HEK293 (cell line): ENCODE data around the gene TMEM238L.

ENCODE experiments used
- EGR2 ChIP-seq: fragments of 450-650 bp; formaldehyde crosslinking; IDR thresholded peaks from 2 replicates; pipeline ENCODE4 v1.5.1; 2016; ENCODE audit warnings: low read depth, missing biosample characterization, missing genetic modification characterization
- GLIS1 ChIP-seq: fragments of 450-650 bp; formaldehyde crosslinking; IDR thresholded peaks from 2 replicates; pipeline ENCODE4 v1.5.1; 2016; ENCODE audit warnings: missing biosample characterization, missing genetic modification characterization
- HOXC10 ChIP-seq: sonication (generic); formaldehyde crosslinking; IDR thresholded peaks from 2 replicates; pipeline ENCODE4 v1.8.1; 2023; ENCODE audit warnings: mild to moderate bottlenecking, missing genetic modification reagents
- HOXD13 ChIP-seq: sonication (generic); formaldehyde crosslinking; IDR thresholded peaks from 2 replicates; pipeline ENCODE4 v1.8.0; 2022; ENCODE audit warnings: missing genetic modification reagents, borderline replicate concordance
- PRDM4 ChIP-seq: fragments of 450-650 bp; formaldehyde crosslinking; IDR thresholded peaks from 2 replicates; pipeline ENCODE4 v1.5.1; 2017; ENCODE audit warnings: missing biosample characterization, missing genetic modification characterization
- ZBTB20 ChIP-seq: fragments of 450-650 bp; formaldehyde crosslinking; IDR thresholded peaks from 2 replicates; pipeline ENCODE4 v1.5.1; 2016; ENCODE audit warnings: missing biosample characterization, missing genetic modification characterization
- ZNF157 ChIP-seq: fragments of 450-650 bp; formaldehyde crosslinking; IDR thresholded peaks from 2 replicates; pipeline ENCODE4 v1.5.1; 2016; ENCODE audit warnings: missing biosample characterization, missing genetic modification characterization
- ZNF184 ChIP-seq: fragments of 450-650 bp; IDR thresholded peaks from 2 replicates; pipeline ENCODE4 v1.5.1; 2018; ENCODE audit warnings: missing biosample characterization, mild to moderate bottlenecking, missing genetic modification characterization
- ZNF335 ChIP-seq: fragments of 450-650 bp; formaldehyde crosslinking; conservative IDR thresholded peaks from 2 replicates; pipeline ENCODE4 v1.5.1; 2016; ENCODE audit warnings: missing biosample characterization, missing genetic modification characterization
- ZNF521 ChIP-seq: fragments of 450-650 bp; formaldehyde crosslinking; IDR thresholded peaks from 2 replicates; pipeline ENCODE4 v1.5.1; 2017; ENCODE audit warnings: missing biosample characterization, mild to moderate bottlenecking, missing genetic modification characterization
- ZNF530 ChIP-seq: fragments of 450-650 bp; formaldehyde crosslinking; IDR thresholded peaks from 2 replicates; pipeline ENCODE4 v1.5.1; 2016; ENCODE audit warnings: low read depth, missing biosample characterization, missing genetic modification characterization
- ZNF548 ChIP-seq: fragments of 450-650 bp; formaldehyde crosslinking; IDR thresholded peaks from 2 replicates; pipeline ENCODE4 v1.5.1; 2016; ENCODE audit warnings: missing biosample characterization, missing genetic modification characterization
- ZNF549 ChIP-seq: fragments of 450-650 bp; IDR thresholded peaks from 2 replicates; pipeline ENCODE4 v1.5.1; 2018; ENCODE audit warnings: missing biosample characterization, missing genetic modification characterization, mild to moderate bottlenecking, inconsistent platforms, moderate library complexity
- ZNF585B ChIP-seq: fragments of 450-650 bp; formaldehyde crosslinking; IDR thresholded peaks from 2 replicates; pipeline ENCODE4 v1.5.1; 2016; ENCODE audit warnings: missing biosample characterization, missing genetic modification characterization
- ZNF600 ChIP-seq: fragments of 450-650 bp; formaldehyde crosslinking; IDR thresholded peaks from 2 replicates; pipeline ENCODE4 v1.5.1; 2016; ENCODE audit warnings: missing biosample characterization, missing genetic modification characterization
- ZNF777 ChIP-seq: fragments of 450-650 bp; formaldehyde crosslinking; IDR thresholded peaks from 2 replicates; pipeline ENCODE4 v1.5.1; 2017; ENCODE audit warnings: missing biosample characterization, missing genetic modification characterization, borderline replicate concordance
- TF ChIP-seq, protein P1 (sequence below): fragments of 450-650 bp; formaldehyde crosslinking; IDR thresholded peaks from 2 replicates; pipeline ENCODE4 v1.5.1; 2016; ENCODE audit warnings: missing biosample characterization, missing genetic modification characterization
- TF ChIP-seq, protein P2 (sequence below): fragments of 450-650 bp; formaldehyde crosslinking; IDR thresholded peaks from 2 replicates; pipeline ENCODE4 v1.5.1; 2016; ENCODE audit warnings: missing biosample characterization, missing genetic modification characterization
- TF ChIP-seq, protein P3 (sequence below): fragments of 450-650 bp; formaldehyde crosslinking; IDR thresholded peaks from 2 replicates; pipeline ENCODE4 v1.5.1; 2016; ENCODE audit warnings: missing biosample characterization, missing genetic modification characterization
- TF ChIP-seq, protein P4 (sequence below): fragments of 450-650 bp; formaldehyde crosslinking; conservative IDR thresholded peaks from 2 replicates; pipeline ENCODE4 v1.5.1; 2016; ENCODE audit warnings: low read depth, missing biosample characterization, missing genetic modification characterization
- TF ChIP-seq, protein P5 (sequence below): fragments of 450-650 bp; formaldehyde crosslinking; IDR thresholded peaks from 2 replicates; pipeline ENCODE4 v1.5.1; 2016; ENCODE audit warnings: missing biosample characterization, missing genetic modification characterization
- TF ChIP-seq, protein P6 (sequence below): fragments of 450-650 bp; formaldehyde crosslinking; optimal IDR thresholded peaks from 2 replicates; pipeline ENCODE3; 2016; ENCODE audit warnings: missing biosample characterization, mild to moderate bottlenecking, missing genetic modification characterization

TMEM238L gene

GRCh38 chr17:10844621-10845387, 40.9 kb upstream of the TMEM238L start (continued):
- TF ChIP-seq ZNF335 (tag by site-specific recombination) (peak; percentile 31; the same call in 1 of the 2 replicates), EGR2 (tag by site-specific recombination) (peak; percentile 84), ZNF521 (tag by site-specific recombination) (no peak), ZNF157 (tag by site-specific recombination) (no peak), HOXC10 (CRISPR knock-in tag) (no peak), GLIS1 (peak; percentile 64), ZNF530 (no peak), ZNF548 (tag by site-specific recombination) (no peak), ZNF777 (tag by site-specific recombination) (peak; percentile 51; the same call in 1 of the 2 replicates), ZNF184 (tag by site-specific recombination) (no peak), ZNF549 (tag by site-specific recombination) (no peak), ZBTB20 (tag by site-specific recombination) (no peak), ZNF600 (tag by site-specific recombination) (0 out of 2 replicates have a peak, but pooled peaks have one; percentile 38), HOXD13 (CRISPR knock-in tag) (no peak), PRDM4 (tag by site-specific recombination) (no peak), ZNF585B (tag by site-specific recombination) (no peak)
- TF ChIP-seq, protein P1, sequence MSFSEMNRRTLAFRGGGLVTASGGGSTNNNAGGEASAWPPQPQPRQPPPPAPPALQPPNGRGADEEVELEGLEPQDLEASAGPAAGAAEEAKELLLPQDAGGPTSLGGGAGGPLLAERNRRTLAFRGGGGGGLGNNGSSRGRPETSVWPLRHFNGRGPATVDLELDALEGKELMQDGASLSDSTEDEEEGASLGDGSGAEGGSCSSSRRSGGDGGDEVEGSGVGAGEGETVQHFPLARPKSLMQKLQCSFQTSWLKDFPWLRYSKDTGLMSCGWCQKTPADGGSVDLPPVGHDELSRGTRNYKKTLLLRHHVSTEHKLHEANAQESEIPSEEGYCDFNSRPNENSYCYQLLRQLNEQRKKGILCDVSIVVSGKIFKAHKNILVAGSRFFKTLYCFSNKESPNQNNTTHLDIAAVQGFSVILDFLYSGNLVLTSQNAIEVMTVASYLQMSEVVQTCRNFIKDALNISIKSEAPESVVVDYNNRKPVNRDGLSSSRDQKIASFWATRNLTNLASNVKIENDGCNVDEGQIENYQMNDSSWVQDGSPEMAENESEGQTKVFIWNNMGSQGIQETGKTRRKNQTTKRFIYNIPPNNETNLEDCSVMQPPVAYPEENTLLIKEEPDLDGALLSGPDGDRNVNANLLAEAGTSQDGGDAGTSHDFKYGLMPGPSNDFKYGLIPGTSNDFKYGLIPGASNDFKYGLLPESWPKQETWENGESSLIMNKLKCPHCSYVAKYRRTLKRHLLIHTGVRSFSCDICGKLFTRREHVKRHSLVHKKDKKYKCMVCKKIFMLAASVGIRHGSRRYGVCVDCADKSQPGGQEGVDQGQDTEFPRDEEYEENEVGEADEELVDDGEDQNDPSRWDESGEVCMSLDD (tag by site-specific recombination) = 0 out of 2 replicates have a peak, but pooled peaks have one; percentile 22
- TF ChIP-seq, protein P2, sequence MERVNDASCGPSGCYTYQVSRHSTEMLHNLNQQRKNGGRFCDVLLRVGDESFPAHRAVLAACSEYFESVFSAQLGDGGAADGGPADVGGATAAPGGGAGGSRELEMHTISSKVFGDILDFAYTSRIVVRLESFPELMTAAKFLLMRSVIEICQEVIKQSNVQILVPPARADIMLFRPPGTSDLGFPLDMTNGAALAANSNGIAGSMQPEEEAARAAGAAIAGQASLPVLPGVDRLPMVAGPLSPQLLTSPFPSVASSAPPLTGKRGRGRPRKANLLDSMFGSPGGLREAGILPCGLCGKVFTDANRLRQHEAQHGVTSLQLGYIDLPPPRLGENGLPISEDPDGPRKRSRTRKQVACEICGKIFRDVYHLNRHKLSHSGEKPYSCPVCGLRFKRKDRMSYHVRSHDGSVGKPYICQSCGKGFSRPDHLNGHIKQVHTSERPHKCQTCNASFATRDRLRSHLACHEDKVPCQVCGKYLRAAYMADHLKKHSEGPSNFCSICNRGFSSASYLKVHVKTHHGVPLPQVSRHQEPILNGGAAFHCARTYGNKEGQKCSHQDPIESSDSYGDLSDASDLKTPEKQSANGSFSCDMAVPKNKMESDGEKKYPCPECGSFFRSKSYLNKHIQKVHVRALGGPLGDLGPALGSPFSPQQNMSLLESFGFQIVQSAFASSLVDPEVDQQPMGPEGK (tag by site-specific recombination) = peak; percentile 86
- TF ChIP-seq, protein P3, sequence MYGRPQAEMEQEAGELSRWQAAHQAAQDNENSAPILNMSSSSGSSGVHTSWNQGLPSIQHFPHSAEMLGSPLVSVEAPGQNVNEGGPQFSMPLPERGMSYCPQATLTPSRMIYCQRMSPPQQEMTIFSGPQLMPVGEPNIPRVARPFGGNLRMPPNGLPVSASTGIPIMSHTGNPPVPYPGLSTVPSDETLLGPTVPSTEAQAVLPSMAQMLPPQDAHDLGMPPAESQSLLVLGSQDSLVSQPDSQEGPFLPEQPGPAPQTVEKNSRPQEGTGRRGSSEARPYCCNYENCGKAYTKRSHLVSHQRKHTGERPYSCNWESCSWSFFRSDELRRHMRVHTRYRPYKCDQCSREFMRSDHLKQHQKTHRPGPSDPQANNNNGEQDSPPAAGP (tag by site-specific recombination) = peak; percentile 50; the same call in 1 of the 2 replicates
- TF ChIP-seq, protein P4, sequence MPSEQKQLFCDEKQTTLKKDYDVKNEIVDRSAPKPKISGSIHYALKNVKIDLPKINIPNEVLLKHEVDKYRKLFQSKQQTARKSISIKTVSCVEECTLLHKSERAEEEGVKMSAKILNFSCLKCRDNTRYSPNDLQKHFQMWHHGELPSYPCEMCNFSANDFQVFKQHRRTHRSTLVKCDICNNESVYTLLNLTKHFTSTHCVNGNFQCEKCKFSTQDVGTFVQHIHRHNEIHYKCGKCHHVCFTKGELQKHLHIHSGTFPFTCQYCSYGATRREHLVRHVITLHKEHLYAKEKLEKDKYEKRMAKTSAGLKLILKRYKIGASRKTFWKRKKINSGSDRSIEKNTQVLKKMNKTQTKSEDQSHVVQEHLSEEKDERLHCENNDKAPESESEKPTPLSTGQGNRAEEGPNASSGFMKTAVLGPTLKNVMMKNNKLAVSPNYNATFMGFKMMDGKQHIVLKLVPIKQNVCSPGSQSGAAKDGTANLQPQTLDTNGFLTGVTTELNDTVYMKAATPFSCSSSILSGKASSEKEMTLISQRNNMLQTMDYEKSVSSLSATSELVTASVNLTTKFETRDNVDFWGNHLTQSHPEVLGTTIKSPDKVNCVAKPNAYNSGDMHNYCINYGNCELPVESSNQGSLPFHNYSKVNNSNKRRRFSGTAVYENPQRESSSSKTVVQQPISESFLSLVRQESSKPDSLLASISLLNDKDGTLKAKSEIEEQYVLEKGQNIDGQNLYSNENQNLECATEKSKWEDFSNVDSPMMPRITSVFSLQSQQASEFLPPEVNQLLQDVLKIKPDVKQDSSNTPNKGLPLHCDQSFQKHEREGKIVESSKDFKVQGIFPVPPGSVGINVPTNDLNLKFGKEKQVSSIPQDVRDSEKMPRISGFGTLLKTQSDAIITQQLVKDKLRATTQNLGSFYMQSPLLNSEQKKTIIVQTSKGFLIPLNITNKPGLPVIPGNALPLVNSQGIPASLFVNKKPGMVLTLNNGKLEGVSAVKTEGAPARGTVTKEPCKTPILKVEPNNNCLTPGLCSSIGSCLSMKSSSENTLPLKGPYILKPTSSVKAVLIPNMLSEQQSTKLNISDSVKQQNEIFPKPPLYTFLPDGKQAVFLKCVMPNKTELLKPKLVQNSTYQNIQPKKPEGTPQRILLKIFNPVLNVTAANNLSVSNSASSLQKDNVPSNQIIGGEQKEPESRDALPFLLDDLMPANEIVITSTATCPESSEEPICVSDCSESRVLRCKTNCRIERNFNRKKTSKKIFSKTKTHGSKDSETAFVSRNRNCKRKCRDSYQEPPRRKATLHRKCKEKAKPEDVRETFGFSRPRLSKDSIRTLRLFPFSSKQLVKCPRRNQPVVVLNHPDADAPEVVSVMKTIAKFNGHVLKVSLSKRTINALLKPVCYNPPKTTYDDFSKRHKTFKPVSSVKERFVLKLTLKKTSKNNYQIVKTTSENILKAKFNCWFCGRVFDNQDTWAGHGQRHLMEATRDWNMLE (tag by site-specific recombination) = no peak
- TF ChIP-seq, protein P5, sequence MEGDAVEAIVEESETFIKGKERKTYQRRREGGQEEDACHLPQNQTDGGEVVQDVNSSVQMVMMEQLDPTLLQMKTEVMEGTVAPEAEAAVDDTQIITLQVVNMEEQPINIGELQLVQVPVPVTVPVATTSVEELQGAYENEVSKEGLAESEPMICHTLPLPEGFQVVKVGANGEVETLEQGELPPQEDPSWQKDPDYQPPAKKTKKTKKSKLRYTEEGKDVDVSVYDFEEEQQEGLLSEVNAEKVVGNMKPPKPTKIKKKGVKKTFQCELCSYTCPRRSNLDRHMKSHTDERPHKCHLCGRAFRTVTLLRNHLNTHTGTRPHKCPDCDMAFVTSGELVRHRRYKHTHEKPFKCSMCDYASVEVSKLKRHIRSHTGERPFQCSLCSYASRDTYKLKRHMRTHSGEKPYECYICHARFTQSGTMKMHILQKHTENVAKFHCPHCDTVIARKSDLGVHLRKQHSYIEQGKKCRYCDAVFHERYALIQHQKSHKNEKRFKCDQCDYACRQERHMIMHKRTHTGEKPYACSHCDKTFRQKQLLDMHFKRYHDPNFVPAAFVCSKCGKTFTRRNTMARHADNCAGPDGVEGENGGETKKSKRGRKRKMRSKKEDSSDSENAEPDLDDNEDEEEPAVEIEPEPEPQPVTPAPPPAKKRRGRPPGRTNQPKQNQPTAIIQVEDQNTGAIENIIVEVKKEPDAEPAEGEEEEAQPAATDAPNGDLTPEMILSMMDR (tag by site-specific recombination) = peak; percentile 84
- TF ChIP-seq, protein P6, sequence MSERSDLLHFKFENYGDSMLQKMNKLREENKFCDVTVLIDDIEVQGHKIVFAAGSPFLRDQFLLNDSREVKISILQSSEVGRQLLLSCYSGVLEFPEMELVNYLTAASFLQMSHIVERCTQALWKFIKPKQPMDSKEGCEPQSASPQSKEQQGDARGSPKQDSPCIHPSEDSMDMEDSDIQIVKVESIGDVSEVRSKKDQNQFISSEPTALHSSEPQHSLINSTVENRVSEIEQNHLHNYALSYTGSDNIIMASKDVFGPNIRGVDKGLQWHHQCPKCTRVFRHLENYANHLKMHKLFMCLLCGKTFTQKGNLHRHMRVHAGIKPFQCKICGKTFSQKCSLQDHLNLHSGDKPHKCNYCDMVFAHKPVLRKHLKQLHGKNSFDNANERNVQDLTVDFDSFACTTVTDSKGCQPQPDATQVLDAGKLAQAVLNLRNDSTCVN (tag by site-specific recombination) = peak; percentile 9
